Activated CD8-positive, alpha-beta memory T cell treated with anti-CD3 and anti-CD28 coated beads for 36 hours (primary cell): ENCODE data around the gene PMM2. TPM values are rescaled to one million over a fixed set of nuclear protein-coding genes. Genes with fewer than 3 reads are reported as not detected.

Experiments
- CTCF ChIA-PET: fragments of 350-600 bp; sonication (Branson Sonifier 250); formaldehyde crosslinking; loops from one replicate; lab custom pipeline; 2021; ENCODE audit warnings: antibody characterized with exemption; lab: Charles Lee
- POLR2A ChIA-PET: fragments of 350-600 bp; sonication (Branson Sonifier 250); formaldehyde crosslinking; loops from one replicate; lab custom pipeline; 2021; ENCODE audit warnings: antibody characterized with exemption; lab: Charles Lee
- total RNA-seq, 2 experiments: library from RNA; stranded (reverse); gene quantifications; one replicate each; pipeline ENCODE4 v1.2.3, GENCODE V29; 2021

PMM2 gene
- total RNA-seq, 2 experiments from 2014 or later: 54.6 to 56.4 TPM

DNA sequence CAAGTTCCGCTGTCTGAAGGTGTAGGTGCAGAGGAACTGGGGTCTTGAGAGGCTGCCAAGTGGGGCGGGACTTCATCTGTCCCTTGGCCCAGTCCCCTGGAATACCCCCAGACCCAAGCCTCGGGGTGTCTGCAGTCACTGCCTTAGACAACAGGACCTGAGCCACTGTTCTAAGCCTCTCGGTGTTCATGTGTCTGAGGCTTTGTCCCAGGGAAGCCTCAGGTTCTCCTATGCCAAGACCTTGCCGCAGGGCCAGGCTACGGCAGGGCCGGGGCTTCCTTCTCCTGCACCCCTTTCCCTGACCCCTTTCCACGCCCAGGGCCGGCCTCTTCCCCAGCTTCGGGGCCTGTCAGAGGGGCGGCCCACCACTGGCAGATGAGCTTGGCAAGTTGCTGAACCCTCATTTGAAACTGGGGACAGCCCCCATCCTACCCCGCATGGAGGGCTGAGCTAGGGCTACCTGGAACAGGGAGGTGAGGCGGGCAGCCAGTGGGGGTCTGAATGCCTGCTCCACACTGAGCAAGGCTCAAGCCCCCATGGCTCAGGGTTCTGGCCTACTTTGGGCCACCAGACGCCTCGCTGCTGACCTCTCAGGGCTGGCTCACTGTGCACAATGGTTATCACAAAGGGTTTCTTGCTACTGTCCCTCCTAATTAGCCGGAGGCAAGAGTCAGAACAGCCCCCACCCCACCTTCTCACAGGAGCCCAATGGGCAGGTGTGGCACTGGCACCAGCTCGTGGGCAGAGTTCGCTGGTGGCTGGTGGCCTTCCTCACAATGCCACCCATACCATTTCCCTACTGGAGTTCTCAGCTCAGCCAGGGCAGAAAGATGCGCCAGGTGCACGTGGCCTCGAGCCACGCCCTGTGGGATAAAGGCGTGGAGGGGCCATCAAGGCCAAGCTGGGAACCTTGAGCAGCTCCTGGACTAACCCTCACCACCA, 91.6 kb downstream of the PMM2 start:
- CTCF ChIA-PET: interaction anchor here (0.6 to 1.8 kb wide), 4 partner anchors 9 to 361 kb away, joined by 4 to 8 read pairs (median 6); no protein-coding TSS in a partner anchor
- POLR2A ChIA-PET: no interaction called here

DNA sequence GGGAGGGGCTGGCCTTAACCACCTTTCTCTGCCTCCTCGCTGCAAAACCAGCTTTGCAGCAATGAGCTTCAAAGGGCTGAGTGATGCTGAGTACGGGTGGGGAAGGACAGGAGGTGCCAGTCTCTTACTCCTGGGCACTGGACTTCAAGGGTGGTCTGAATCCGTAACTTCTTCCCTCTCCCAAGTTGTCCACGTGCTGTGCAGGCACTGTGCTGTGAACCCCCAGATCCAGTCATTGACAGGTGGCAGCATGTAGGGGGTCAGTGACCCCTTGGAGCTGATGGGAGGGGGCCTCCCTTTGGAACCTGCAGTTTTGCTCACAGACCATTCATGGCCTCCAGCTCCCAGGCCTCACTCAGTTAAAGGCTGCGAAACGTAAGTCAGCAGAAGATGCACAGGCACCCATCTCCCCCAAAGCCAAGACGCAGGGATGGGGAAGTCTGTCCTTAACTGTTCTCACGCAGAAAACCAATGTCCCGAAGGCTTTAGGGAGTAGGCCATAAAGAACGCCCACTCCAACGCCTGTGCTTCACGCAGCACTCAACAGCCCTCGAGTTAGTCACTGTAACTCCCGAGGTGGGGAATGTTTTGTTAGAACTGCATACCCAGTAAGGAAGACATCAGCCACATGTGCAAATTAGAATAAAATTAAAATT, 92.4 kb downstream of the PMM2 start:
- POLR2A ChIA-PET: no interaction called here
- CTCF ChIA-PET: interaction anchor here (1.2 to 1.8 kb wide), 2 partner anchors 10 to 46 kb away, joined by 8 read pairs; no protein-coding TSS in a partner anchor

DNA sequence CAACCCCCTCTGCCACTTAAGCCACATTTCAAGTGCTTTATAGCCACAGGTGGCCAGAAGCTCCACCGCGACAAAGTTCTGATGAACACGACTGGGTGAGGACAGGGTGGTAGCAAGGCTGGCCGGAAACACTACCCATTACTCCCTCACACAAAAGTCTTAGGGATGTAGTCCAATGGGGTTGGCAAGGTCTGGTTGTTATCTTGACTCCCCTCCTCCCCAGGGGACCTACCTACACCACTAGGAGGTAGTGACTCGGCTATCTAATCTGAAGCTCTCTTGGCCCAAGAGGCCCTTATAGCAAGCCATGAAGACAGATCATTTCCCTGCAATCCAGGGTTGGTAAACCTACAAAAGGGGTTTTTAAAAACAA, 92.9 kb downstream of the PMM2 start:
- ChIA-PET POLR2A (no interaction called here), CTCF (interaction anchor here (0.7 to 1.8 kb wide), 3 partner anchors 10 to 230 kb away, joined by 3 to 8 read pairs (median 3); no protein-coding TSS in a partner anchor)

DNA sequence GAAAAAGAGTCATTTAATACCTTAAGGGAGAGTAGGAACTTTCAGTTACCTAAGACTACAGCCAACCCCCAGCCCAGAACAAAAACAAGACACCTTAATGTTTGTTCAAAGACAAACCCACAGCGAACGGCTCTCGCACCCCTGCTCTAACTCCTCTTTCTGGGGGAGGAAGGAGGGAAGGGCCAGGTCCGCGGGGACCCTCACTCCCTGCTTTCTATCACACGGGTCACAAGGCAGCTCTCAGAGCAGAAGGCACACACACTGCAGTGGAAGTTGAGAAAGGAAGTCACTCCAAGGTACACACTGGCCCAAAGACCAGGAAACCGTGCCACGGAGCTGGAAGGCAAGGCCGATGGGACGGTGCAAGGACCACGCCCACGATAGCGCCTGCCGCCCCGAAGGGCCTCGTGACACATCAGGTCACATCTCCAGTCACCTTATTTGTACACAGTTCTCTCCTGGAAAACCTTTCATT, 94.5 kb downstream of the PMM2 start:
- POLR2A ChIA-PET: interaction anchor here (0.8 to 0.9 kb wide), 2 partner anchors 23 to 72 kb away, joined by 3 read pairs; partner anchors contain the start of genes CARHSP1 and USP7
- CTCF ChIA-PET: interaction anchor here (0.9 to 2.4 kb wide), 2 partner anchors 12 to 59 kb away, joined by 4 to 7 read pairs; no protein-coding TSS in a partner anchor

DNA sequence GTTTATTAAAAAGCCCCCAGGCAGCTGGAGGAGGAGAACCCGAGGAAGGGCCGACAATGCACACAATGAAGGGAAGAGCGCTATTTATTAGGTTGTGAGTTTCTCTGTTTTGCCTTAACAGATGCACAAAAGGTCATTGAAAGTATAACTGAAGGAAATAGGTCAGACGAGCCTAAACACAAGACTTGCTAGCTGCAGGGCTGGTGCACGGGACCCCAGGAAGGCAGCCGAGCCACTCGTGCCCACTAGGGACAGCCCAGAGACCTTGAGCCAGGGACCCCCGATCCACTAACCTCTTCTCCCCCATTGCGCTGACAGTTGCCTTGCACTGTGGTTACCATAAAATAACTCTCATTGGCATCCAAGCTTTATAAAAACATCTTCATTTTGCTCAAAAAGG, 95.8 kb downstream of the PMM2 start:
- ChIA-PET CTCF (interaction anchor here (0.6 to 2.4 kb wide), 2 partner anchors 13 to 140 kb away, joined by 3 to 7 read pairs; no protein-coding TSS in a partner anchor), POLR2A (no interaction called here)

DNA sequence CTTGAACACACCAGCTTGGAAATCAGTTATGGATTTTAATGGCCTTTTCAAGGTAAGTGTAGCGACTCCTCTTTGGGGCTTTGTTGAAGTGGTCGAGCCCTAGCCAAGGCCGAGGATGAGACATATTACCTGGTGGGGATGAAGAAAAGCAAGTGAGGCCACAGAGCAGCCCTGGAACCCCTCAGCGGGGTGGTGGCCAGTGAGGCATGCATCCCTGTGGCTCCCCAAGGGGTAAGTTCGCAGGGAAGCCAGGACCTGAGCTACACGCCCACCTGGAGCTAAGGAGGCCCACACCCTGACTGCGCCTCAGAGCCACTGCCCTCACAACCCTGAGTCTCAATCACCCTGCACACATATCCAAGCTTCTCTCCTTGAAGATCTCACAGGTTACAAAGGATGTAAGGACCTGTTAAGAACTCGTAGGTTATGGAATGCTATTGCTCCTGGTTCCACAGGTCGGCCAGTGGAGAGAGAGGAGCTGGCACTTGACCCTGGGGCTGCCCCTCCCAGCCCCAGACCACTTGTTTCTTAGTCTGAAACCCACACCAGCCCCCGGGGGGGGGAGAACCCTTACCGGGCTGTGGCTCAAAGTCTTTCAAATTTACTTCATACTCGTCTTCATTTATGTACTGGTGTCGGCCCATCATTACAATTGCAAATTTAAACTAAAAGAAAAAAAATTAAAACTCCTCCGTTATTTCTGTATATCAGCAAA, 96.5 kb downstream of the PMM2 start:
- ChIA-PET CTCF (interaction anchor here (0.8 to 2.4 kb wide), 3 partner anchors 13 to 42 kb away, joined by 4 to 7 read pairs (median 4); no protein-coding TSS in a partner anchor), POLR2A (no interaction called here)

DNA sequence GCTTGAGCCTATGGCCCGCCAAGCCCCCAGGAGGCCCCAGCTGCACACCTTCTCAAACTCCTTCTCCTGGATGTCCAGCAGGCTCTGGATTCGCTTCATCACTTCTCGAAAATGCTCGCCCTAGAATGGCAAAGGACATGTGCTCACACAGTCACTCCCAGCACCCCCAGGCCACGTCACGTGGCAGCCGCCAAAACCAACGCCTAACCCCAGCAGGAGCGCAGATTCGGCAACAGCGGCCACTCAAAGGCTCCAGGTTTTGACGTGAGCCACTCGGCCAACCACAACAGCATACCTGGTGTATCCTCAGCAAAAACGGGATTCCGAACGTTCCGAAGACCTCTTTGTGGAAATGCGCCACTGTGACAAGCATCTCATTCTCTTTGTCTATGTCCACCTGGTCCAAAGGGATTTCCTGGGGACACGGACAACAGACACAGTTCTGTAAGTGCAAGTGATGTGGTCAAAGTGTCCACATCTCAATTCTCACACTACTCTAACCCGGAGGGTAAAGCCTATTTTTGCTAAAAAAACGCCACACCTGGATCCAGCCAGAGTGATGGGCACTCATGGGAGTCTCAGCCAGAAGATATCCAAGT, 97.2 kb downstream of the PMM2 start:
- POLR2A ChIA-PET: interaction anchor here (0.6 kb wide), 1 partner anchor 66 kb away, joined by 3 read pairs; no protein-coding TSS in a partner anchor
- CTCF ChIA-PET: interaction anchor here (0.7 to 1.0 kb wide), 3 partner anchors 13 to 189 kb away, joined by 3 to 4 read pairs (median 4); no protein-coding TSS in a partner anchor

DNA sequence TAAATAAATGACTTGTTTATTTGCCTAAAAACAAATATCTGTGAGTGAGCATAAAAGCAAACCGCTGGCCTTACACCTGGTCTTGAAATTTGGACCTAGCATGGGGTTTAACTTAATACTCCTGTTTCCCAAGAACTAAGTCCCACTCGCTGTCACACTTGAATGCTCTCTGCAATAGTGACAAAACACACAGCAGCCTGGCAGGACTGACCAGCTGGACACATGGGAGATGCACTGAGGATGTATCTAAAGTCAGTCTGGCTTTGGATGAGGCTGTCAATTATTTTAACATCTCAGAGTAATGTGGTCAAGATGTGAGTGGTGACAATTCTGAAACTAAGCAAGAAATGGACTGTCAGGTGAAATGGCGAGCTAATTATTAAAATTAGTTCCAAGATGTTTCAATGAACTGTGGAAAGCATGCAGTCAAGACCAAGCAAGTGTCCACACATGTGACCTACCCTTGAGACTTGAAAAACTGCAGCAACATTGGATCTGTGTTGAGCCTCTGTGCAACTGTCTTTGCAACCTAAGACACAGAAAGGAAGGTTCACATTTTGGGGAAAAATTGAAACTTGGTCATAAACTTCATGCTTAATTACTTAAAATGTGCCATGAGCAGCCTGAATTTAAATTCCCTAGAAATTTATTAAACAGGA, 101.2 kb downstream of the PMM2 start:
- ChIA-PET CTCF (interaction anchor here (1.3 kb wide), 1 partner anchor 37 kb away, joined by 4 read pairs; no protein-coding TSS in a partner anchor), POLR2A (no interaction called here)

Other genes with a start within 250 kb of the PMM2 start
- gene TMEM114, start 207.3 kb upstream of the PMM2 start, total RNA-seq: not detected
- gene METTL22, start 176.1 kb upstream of the PMM2 start, total RNA-seq: 10 to 100 TPM; 26.2 to 27.2 TPM
- gene ABAT, start 123.2 kb upstream of the PMM2 start, total RNA-seq: 10 to 100 TPM in 1 of 2 experiments, 1 to 10 TPM in 1; 9.8 to 10.7 TPM
- gene TMEM186, start 200 bp upstream of the PMM2 start, total RNA-seq: 10 to 100 TPM; 15.9 to 16.8 TPM
- gene CARHSP1, start 71.2 kb downstream of the PMM2 start, total RNA-seq: 10 to 100 TPM; 62.6 to 68.4 TPM
- gene LITAFD, start 84.5 kb downstream of the PMM2 start, total RNA-seq: not detected
- 100 to 1,000 TPM; 192 to 209 TPM for gene USP7, start 166.1 kb downstream of the PMM2 start, total RNA-seq